Activated T-cell treated with anti-CD3 and anti-CD28 coated beads, Interleukin-2, amount 50 U/mL, for 72 hours (primary cell): Measurements from ENCODE around the gene FTCD. TPM values are rescaled to one million over a fixed set of nuclear protein-coding genes. Genes with fewer than 3 reads are reported as not detected.
A peak's percentile ranks its signal among the peaks of the same experiment; 100 is the strongest.
"Not testable (repeated sequence)": the region's sequence is repeated elsewhere in the genome, so short reads cannot be mapped to it uniquely, and the experiment has no call there.

Experiments
- ATAC-seq, 2 donors: fragments of 150-1000 bp; cut with Tn5 transposase; replicated peaks in 1 of 2; 2 replicates each; pipeline ENCODE4 v1.10.0; 2021; ENCODE audit warnings: moderate library complexity in 2 of 2, mild to moderate bottlenecking in 1 of 2
- DNase-seq, 2 donors: peaks; one replicate each; pipeline ENCODE4 v3.0.0; 2021 to 2022; ENCODE audit warnings: mixed read lengths in 1 of 2
- H3K27ac Mint-ChIP-seq: one replicate; pipeline ENCODE4 v1.8.0; 2022; ENCODE audit warnings: mild to moderate bottlenecking, moderate library complexity, mixed read lengths
- H3K27me3 Mint-ChIP-seq: one replicate; pipeline ENCODE4 v1.8.0; 2022; ENCODE audit warnings: low read depth, mixed read lengths
- H3K36me3 Mint-ChIP-seq, 2 donors: one replicate each; pipeline ENCODE4 v1.8.0; 2022; ENCODE audit warnings: mixed read lengths in 2 of 2, mild to moderate bottlenecking in 1 of 2; ENCODE audit not compliant: insufficient read depth in 2 of 2
- H3K4me1 Mint-ChIP-seq: one replicate; pipeline ENCODE4 v1.8.0; 2022; ENCODE audit warnings: low read depth, mixed read lengths
- H3K4me3 Mint-ChIP-seq, 2 donors: one replicate each; pipeline ENCODE4 v1.8.0; 2022; ENCODE audit warnings: mild to moderate bottlenecking in 2 of 2, mixed read lengths in 2 of 2, moderate library complexity in 2 of 2
- H3K9me3 Mint-ChIP-seq, 2 donors: one replicate each; pipeline ENCODE4 v1.8.0; 2022; ENCODE audit warnings: mixed read lengths in 2 of 2
- total RNA-seq, 2 donors: library from RNA; stranded (reverse); gene quantifications; one replicate each; pipeline ENCODE4 v1.2.3, GENCODE V29; 2022

The FTCD gene
- total RNA-seq, 2 donors from 2014 or later, result 0.74 to 1.00 TPM

- H3K27ac Mint-ChIP-seq, H3K9me3 Mint-ChIP-seq, H3K36me3 Mint-ChIP-seq, ATAC-seq, H3K4me1 Mint-ChIP-seq, DNase-seq: not testable (repeated sequence)
- H3K27me3 Mint-ChIP-seq, result peaks cover 11% of the 10 kb centered on the region
- peak overlapping the region; percentile 29 to 49 for H3K4me3 Mint-ChIP-seq
Measured at GRCh38 chr21:46183337-46183909, 28.0 kb upstream of the FTCD start.

GRCh38 chr21:46182548-46183336 lies 27.4 kb upstream of the FTCD start:
- no peak for DNase-seq
- Mint-ChIP-seq H3K27ac (no peak overlapping the region), H3K9me3 (peaks cover under 1% of the 10 kb centered on the region in 2 donors), H3K36me3 (peaks cover 0 to under 1% of the 10 kb centered on the region in 2 donors), H3K4me3 (peak overlapping the region; percentile 29 to 49), H3K27me3 (peaks cover 11% of the 10 kb centered on the region), H3K4me1 (no peaks in the 10 kb centered on the region)
- no peak for ATAC-seq

- Mint-ChIP-seq H3K9me3 (peaks cover 1% of the 10 kb centered on the region in 2 donors), H3K27ac (no peak overlapping the region)
- DNase-seq, result no peak
Measured at GRCh38 chr21:46181953-46182547, 26.7 kb upstream of the FTCD start.

GRCh38 chr21:46181436-46181835 lies 26.1 kb upstream of the FTCD start:
- Mint-ChIP-seq H3K36me3 (peaks cover 0 to 1% of the 10 kb centered on the region in 2 donors), H3K4me3 (no peak overlapping the region), H3K9me3 (peaks cover 1% of the 10 kb centered on the region in 2 donors), H3K4me1 (no peaks in the 10 kb centered on the region), H3K27ac (no peak overlapping the region), H3K27me3 (peaks cover 11% of the 10 kb centered on the region)
- ATAC-seq (no peak), DNase-seq (no peak)

More at GRCh38 chr21:46181953-46182547, 26.7 kb upstream of the FTCD start:
- H3K4me3 Mint-ChIP-seq, result no peak overlapping the region
- ATAC-seq, result no peak
- H3K4me1 Mint-ChIP-seq, result no peaks in the 10 kb centered on the region
- H3K27me3 Mint-ChIP-seq, result peaks cover 11% of the 10 kb centered on the region
- H3K36me3 Mint-ChIP-seq, result peaks cover 0 to 1% of the 10 kb centered on the region in 2 donors

GRCh38 chr21:46180778-46181391 lies 25.5 kb upstream of the FTCD start:
- Mint-ChIP-seq H3K27ac (no peak overlapping the region), H3K9me3 (peaks cover 4 to 6% of the 10 kb centered on the region in 2 donors), H3K4me1 (no peaks in the 10 kb centered on the region), H3K36me3 (peaks cover 0 to 7% of the 10 kb centered on the region in 2 donors), H3K4me3 (no peak overlapping the region), H3K27me3 (peaks cover 16% of the 10 kb centered on the region)
- ATAC-seq (no peak), DNase-seq (no peak)

GRCh38 chr21:46180079-46180722 lies 24.8 kb upstream of the FTCD start:
- ATAC-seq, result no peak
- peaks cover 18% of the 10 kb centered on the region for H3K27me3 Mint-ChIP-seq
- no peak for DNase-seq
- H3K27ac Mint-ChIP-seq, result no peak overlapping the region
- peaks cover 0 to 9% of the 10 kb centered on the region in 2 donors for H3K36me3 Mint-ChIP-seq
- no peak overlapping the region for H3K4me3 Mint-ChIP-seq
- H3K4me1 Mint-ChIP-seq, result no peaks in the 10 kb centered on the region
- peaks cover 4 to 6% of the 10 kb centered on the region in 2 donors for H3K9me3 Mint-ChIP-seq

GRCh38 chr21:46179708-46180078 lies 24.3 kb upstream of the FTCD start:
- ATAC-seq (no peak), DNase-seq (no peak)

GRCh38 chr21:46178961-46179360 lies 23.6 kb upstream of the FTCD start:
- H3K9me3 Mint-ChIP-seq, result peaks cover 9 to 14% of the 10 kb centered on the region in 2 donors
- H3K4me3 Mint-ChIP-seq, result no peak overlapping the region
- ATAC-seq, result no peak
- peaks cover 6 to 14% of the 10 kb centered on the region in 2 donors for H3K36me3 Mint-ChIP-seq
- H3K27ac Mint-ChIP-seq, result no peak overlapping the region
- no peaks in the 10 kb centered on the region for H3K4me1 Mint-ChIP-seq
- peaks cover 25% of the 10 kb centered on the region for H3K27me3 Mint-ChIP-seq
- no peak for DNase-seq

More at GRCh38 chr21:46179708-46180078, 24.3 kb upstream of the FTCD start:
- H3K4me3 Mint-ChIP-seq, result no peak overlapping the region
- peaks cover 4 to 12% of the 10 kb centered on the region in 2 donors for H3K36me3 Mint-ChIP-seq
- H3K9me3 Mint-ChIP-seq, result peaks cover 7 to 10% of the 10 kb centered on the region in 2 donors
- H3K27ac Mint-ChIP-seq, result no peak overlapping the region
- H3K4me1 Mint-ChIP-seq, result no peaks in the 10 kb centered on the region
- peaks cover 18% of the 10 kb centered on the region for H3K27me3 Mint-ChIP-seq

GRCh38 chr21:46176443-46177129 lies 21.2 kb upstream of the FTCD start:
- not testable (repeated sequence) for H3K4me3 Mint-ChIP-seq, H3K4me1 Mint-ChIP-seq, H3K27ac Mint-ChIP-seq, DNase-seq, ATAC-seq
- H3K9me3 Mint-ChIP-seq, result peaks cover 9 to 14% of the 10 kb centered on the region in 2 donors
- peaks cover 25% of the 10 kb centered on the region for H3K27me3 Mint-ChIP-seq
- peaks cover 6 to 14% of the 10 kb centered on the region in 2 donors for H3K36me3 Mint-ChIP-seq

GRCh38 chr21:46173573-46173972 lies 18.2 kb upstream of the FTCD start:
- no peak overlapping the region for H3K4me3 Mint-ChIP-seq
- H3K27me3 Mint-ChIP-seq, result peaks cover 25% of the 10 kb centered on the region
- no peaks in the 10 kb centered on the region for H3K4me1 Mint-ChIP-seq
- H3K9me3 Mint-ChIP-seq, result peaks cover 9 to 14% of the 10 kb centered on the region in 2 donors
- H3K36me3 Mint-ChIP-seq, result peaks cover 6 to 14% of the 10 kb centered on the region in 2 donors
- DNase-seq, result no peak
- ATAC-seq, result no peak
- no peak overlapping the region for H3K27ac Mint-ChIP-seq

- no peak for DNase-seq
- Mint-ChIP-seq H3K4me1 (no peaks in the 10 kb centered on the region), H3K4me3 (no peak overlapping the region), H3K9me3 (peaks cover 9 to 14% of the 10 kb centered on the region in 2 donors), H3K27ac (no peak overlapping the region), H3K27me3 (peaks cover 25% of the 10 kb centered on the region), H3K36me3 (peaks cover 6 to 14% of the 10 kb centered on the region in 2 donors)
- ATAC-seq, result no peak
Measured at GRCh38 chr21:46172863-46173528, 17.6 kb upstream of the FTCD start.
